DND-41 (cell line): ENCODE data around the gene COPA.

Experiments
- ATAC-seq: fragments of 200-7000 bp; cut with Tn5 transposase; 3 replicates; pipeline ENCODE4 v1.9.1; 2021; ENCODE audit warnings: low read depth; ENCODE audit not compliant: insufficient read depth
- DNase-seq: peaks from one replicate; pipeline ENCODE4 v3.0.0-alpha.2; 2020
- H2AFZ ChIP-seq: 2 replicates; pipeline ENCODE4 v1.6.0; 2012; ENCODE audit warnings: low read depth, low read length
- H3K27ac ChIP-seq: 2 replicates; pipeline ENCODE4 v1.5.1; 2012; ENCODE audit warnings: low read length, inconsistent platforms
- H3K27me3 ChIP-seq: fragments of 200-600 bp; sonication (generic); 2 replicates; pipeline ENCODE4 v1.6.0; 2012; ENCODE audit warnings: low read length, mild to moderate bottlenecking, inconsistent platforms; ENCODE audit not compliant: insufficient read depth, poor library complexity
- H3K36me3 ChIP-seq: 2 replicates; pipeline ENCODE4 v1.5.1; 2012; ENCODE audit warnings: low read length, inconsistent platforms; ENCODE audit not compliant: insufficient read depth
- H3K4me1 ChIP-seq: 2 replicates; pipeline ENCODE4 v1.5.1; 2012; ENCODE audit warnings: mild to moderate bottlenecking, low read length; ENCODE audit not compliant: insufficient read depth
- H3K4me2 ChIP-seq: 2 replicates; pipeline ENCODE4 v1.6.0; 2012; ENCODE audit warnings: mild to moderate bottlenecking, moderate library complexity, low read length, inconsistent platforms; ENCODE audit not compliant: insufficient read depth
- H3K4me3 ChIP-seq, 2 experiments: fragments of 200-600 bp in 1 of 2; shearing (Covaris generic) in 1 of 2; 2 replicates each; pipeline ENCODE4 v1.5.1; 2012 to 2016; ENCODE audit warnings: inconsistent platforms in 2 of 2, low read length in 2 of 2, mild to moderate bottlenecking in 2 of 2, low read depth in 1 of 2, moderate library complexity in 1 of 2
- H3K79me2 ChIP-seq: 2 replicates; pipeline ENCODE4 v1.6.0; 2012; ENCODE audit warnings: low read length, inconsistent platforms; ENCODE audit not compliant: insufficient read depth
- H3K9ac ChIP-seq: 2 replicates; pipeline ENCODE4 v1.6.0; 2012; ENCODE audit warnings: low read depth, mild to moderate bottlenecking, inconsistent platforms, low read length, moderate library complexity
- H3K9me3 ChIP-seq: 2 replicates; pipeline ENCODE4 v1.5.1; 2012; ENCODE audit warnings: low read length, moderate library complexity, mild to moderate bottlenecking, inconsistent platforms; ENCODE audit not compliant: insufficient read depth, severe bottlenecking
- H4K20me1 ChIP-seq: 2 replicates; pipeline ENCODE4 v1.6.0; 2012; ENCODE audit warnings: low read length; ENCODE audit not compliant: insufficient read depth
- EZH2 ChIP-seq: IDR thresholded peaks from 3 replicates; pipeline ENCODE4 v1.6.1; 2012; ENCODE audit warnings: borderline replicate concordance, low read depth, mild to moderate bottlenecking, moderate library complexity, low read length, inconsistent platforms; ENCODE audit not compliant: severe bottlenecking
- TF ChIP-seq, protein P1 (sequence below): IDR thresholded peaks from 2 replicates; pipeline ENCODE4 v1.5.1; 2012; ENCODE audit warnings: borderline replicate concordance, low read length, moderate library complexity, mild to moderate bottlenecking; ENCODE audit not compliant: poor library complexity, severe bottlenecking; ENCODE audit errors: extremely low read depth

Gene COPA

DNA sequence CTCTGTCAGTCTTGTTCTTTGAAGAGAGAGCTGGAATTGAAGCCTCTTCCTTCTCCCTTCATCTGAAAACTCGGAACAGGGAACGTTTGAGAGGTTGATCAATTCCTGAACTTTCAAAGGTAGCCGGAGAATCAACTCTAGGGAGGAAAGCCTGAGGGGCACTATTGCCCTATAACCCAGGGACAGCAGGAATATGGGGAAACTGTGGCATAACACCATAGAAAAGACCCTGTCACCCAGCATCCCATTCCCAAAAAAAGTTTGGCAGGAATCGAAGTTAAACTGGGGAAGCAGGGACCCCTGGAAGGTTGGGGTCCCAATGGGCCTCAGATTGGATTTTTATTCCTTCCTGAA is 18.7 kb upstream of the COPA start:
- Histone ChIP-seq H3K4me3 (no peak overlapping the region), H3K79me2 (no peaks in the 10 kb centered on the region), H3K4me1 (no peaks in the 10 kb centered on the region), H3K27me3 (no peaks in the 10 kb centered on the region), H4K20me1 (no peaks in the 10 kb centered on the region), H3K4me2 (no peak overlapping the region), H3K36me3 (peaks cover 16% of the 10 kb centered on the region), H2AFZ (no peak overlapping the region), H3K27ac (no peak overlapping the region), H3K9ac (no peak overlapping the region), H3K9me3 (no peaks in the 10 kb centered on the region)
- TF ChIP-seq, protein P1, sequence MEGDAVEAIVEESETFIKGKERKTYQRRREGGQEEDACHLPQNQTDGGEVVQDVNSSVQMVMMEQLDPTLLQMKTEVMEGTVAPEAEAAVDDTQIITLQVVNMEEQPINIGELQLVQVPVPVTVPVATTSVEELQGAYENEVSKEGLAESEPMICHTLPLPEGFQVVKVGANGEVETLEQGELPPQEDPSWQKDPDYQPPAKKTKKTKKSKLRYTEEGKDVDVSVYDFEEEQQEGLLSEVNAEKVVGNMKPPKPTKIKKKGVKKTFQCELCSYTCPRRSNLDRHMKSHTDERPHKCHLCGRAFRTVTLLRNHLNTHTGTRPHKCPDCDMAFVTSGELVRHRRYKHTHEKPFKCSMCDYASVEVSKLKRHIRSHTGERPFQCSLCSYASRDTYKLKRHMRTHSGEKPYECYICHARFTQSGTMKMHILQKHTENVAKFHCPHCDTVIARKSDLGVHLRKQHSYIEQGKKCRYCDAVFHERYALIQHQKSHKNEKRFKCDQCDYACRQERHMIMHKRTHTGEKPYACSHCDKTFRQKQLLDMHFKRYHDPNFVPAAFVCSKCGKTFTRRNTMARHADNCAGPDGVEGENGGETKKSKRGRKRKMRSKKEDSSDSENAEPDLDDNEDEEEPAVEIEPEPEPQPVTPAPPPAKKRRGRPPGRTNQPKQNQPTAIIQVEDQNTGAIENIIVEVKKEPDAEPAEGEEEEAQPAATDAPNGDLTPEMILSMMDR = no peak
- TF ChIP-seq EZH2 = no peak
- ATAC-seq = no peak
- no peak for DNase-seq

GRCh38 chr1:160361199-160361598 is 18.1 kb upstream of the COPA start:
- Histone ChIP-seq H3K36me3 (peaks cover 22% of the 10 kb centered on the region), H3K4me1 (no peaks in the 10 kb centered on the region), H3K4me3 (no peak overlapping the region), H3K9ac (no peak overlapping the region), H3K27ac (no peak overlapping the region), H3K27me3 (no peaks in the 10 kb centered on the region), H4K20me1 (no peaks in the 10 kb centered on the region), H3K79me2 (no peaks in the 10 kb centered on the region), H3K4me2 (no peak overlapping the region), H2AFZ (no peak overlapping the region), H3K9me3 (no peaks in the 10 kb centered on the region)
- ATAC-seq (no peak), DNase-seq (no peak)
- TF ChIP-seq, protein P1 = no peak
- no peak for TF ChIP-seq EZH2

GRCh38 chr1:160360227-160360695 is 17.2 kb upstream of the COPA start:
- no peaks in the 10 kb centered on the region for H3K27me3 ChIP-seq
- no peak for TF ChIP-seq EZH2
- no peaks in the 10 kb centered on the region for H3K79me2 ChIP-seq
- H3K4me2 ChIP-seq = no peak overlapping the region
- peaks cover 31% of the 10 kb centered on the region for H3K36me3 ChIP-seq
- H3K4me3 ChIP-seq = no peak overlapping the region
- ATAC-seq = 0 out of 3 replicates have a peak, but pooled peaks have one; percentile 15
- no peaks in the 10 kb centered on the region for H3K9me3 ChIP-seq
- no peaks in the 10 kb centered on the region for H3K4me1 ChIP-seq
- no peak for DNase-seq
- H3K9ac ChIP-seq = no peak overlapping the region
- no peaks in the 10 kb centered on the region for H4K20me1 ChIP-seq
- no peak overlapping the region for H3K27ac ChIP-seq
- H2AFZ ChIP-seq = no peak overlapping the region

GRCh38 chr1:160359559-160360226 is 16.6 kb upstream of the COPA start:
- Histone ChIP-seq H4K20me1 (no peaks in the 10 kb centered on the region), H3K9ac (no peak overlapping the region), H3K36me3 (peaks cover 37% of the 10 kb centered on the region), H3K27me3 (no peaks in the 10 kb centered on the region), H3K4me1 (no peaks in the 10 kb centered on the region), H3K4me2 (no peak overlapping the region), H3K27ac (no peak overlapping the region), H3K9me3 (no peaks in the 10 kb centered on the region), H3K79me2 (no peaks in the 10 kb centered on the region), H3K4me3 (no peak overlapping the region), H2AFZ (no peak overlapping the region)
- ATAC-seq = no peak
- DNase-seq = no peak
- no peak for TF ChIP-seq EZH2
- TF ChIP-seq, protein P1 = no peak
